K562 (cell line): Measurements from ENCODE around the gene C22orf39. TPM values are rescaled to one million over a fixed set of nuclear protein-coding genes. Genes with fewer than 3 reads are reported as not detected.

Experiments
- CEBPB ChIP-seq: fragments of 450-650 bp; IDR thresholded peaks from 2 replicates; pipeline ENCODE4 v1.6.1; 2016; ENCODE audit warnings: missing genetic modification characterization, missing compliant biosample characterization
- COPS2 ChIP-seq: fragments of 450-650 bp; conservative IDR thresholded peaks from 2 replicates; pipeline ENCODE4 v1.6.1; 2016; ENCODE audit warnings: mild to moderate bottlenecking, moderate library complexity
- CREB1 ChIP-seq, 2 experiments: sonication (generic) in 1 of 2; formaldehyde crosslinking in 1 of 2; IDR thresholded peaks; 2 replicates each; pipeline versions ENCODE4 v1.6.1 to v1.8.0; 2012 to 2022; ENCODE audit warnings: inconsistent platforms in 1 of 2, mild to moderate bottlenecking in 1 of 2, missing genetic modification reagents in 1 of 2, moderate library complexity in 1 of 2
- DNMT1 ChIP-seq: fragments of 450-650 bp; IDR thresholded peaks from 2 replicates; pipeline ENCODE4 v1.6.1; 2016; ENCODE audit warnings: antibody characterized with exemption, mild to moderate bottlenecking
- DPF2 ChIP-seq: fragments of 450-650 bp; IDR thresholded peaks from 2 replicates; pipeline ENCODE4 v1.6.1; 2016
- HDAC6 ChIP-seq: IDR thresholded peaks from 2 replicates; pipeline ENCODE4 v1.6.1; 2012; ENCODE audit warnings: low read depth, mild to moderate bottlenecking, control low read depth, inconsistent platforms, low read length, moderate library complexity
- HMGN3 ChIP-seq: IDR thresholded peaks from 2 replicates; pipeline ENCODE4 v1.6.1; 2011; ENCODE audit warnings: borderline replicate concordance, low read depth, mild to moderate bottlenecking, mixed read lengths, low read length; ENCODE audit not compliant: insufficient read length; ENCODE audit errors: extremely low read depth
- HNRNPH1 ChIP-seq: fragments of 200-400 bp; formaldehyde crosslinking; optimal IDR thresholded peaks from 2 replicates; pipeline ENCODE3; 2017; ENCODE audit warnings: low read depth, mild to moderate bottlenecking, low read length, moderate library complexity
- KAT2B ChIP-seq: IDR thresholded peaks from one replicate; pipeline ENCODE4 v1.6.1; 2012; ENCODE audit warnings: low read depth, mild to moderate bottlenecking, control low read depth, inconsistent platforms, low read length, moderate library complexity
- KDM1A ChIP-seq, 2 experiments: fragments of 450-650 bp; IDR thresholded peaks; 2 replicates each; pipeline ENCODE4 v1.6.1; 2016; ENCODE audit warnings: mild to moderate bottlenecking in 2 of 2
- KLF1 ChIP-seq: fragments of 450-650 bp; IDR thresholded peaks from 2 replicates; pipeline ENCODE4 v1.6.1; 2016; ENCODE audit warnings: missing genetic modification characterization, missing compliant biosample characterization
- MAZ ChIP-seq, 2 experiments: fragments of 450-650 bp in 1 of 2; sonication (generic) in 1 of 2; formaldehyde crosslinking; IDR thresholded peaks in 1 of 2; conservative IDR thresholded peaks in 1 of 2; 2 replicates each; pipeline versions ENCODE4 v1.4.0 to v1.5.0; 2020; ENCODE audit warnings: mild to moderate bottlenecking in 1 of 2, missing genetic modification reagents in 1 of 2
- NFRKB ChIP-seq: fragments of 450-650 bp; IDR thresholded peaks from 2 replicates; pipeline ENCODE4 v1.6.1; 2016; ENCODE audit warnings: low read depth
- RBM39 ChIP-seq: fragments of 200-400 bp; formaldehyde crosslinking; optimal IDR thresholded peaks from 2 replicates; pipeline ENCODE3; 2018; ENCODE audit warnings: low read depth, low read length
- SIN3A ChIP-seq, 2 experiments: fragments of 150-350 bp in 1 of 2; IDR thresholded peaks; 2 replicates each; pipeline ENCODE4 v1.6.1; 2011 to 2016; ENCODE audit warnings: borderline replicate concordance in 2 of 2, low read depth in 2 of 2, low read length in 2 of 2, mild to moderate bottlenecking in 2 of 2, moderate library complexity in 2 of 2; ENCODE audit not compliant: control insufficient read depth in 1 of 2
- TRIM28 ChIP-seq: fragments of 450-650 bp; IDR thresholded peaks from 2 replicates; pipeline ENCODE4 v1.6.1; 2017
- ZFP30 ChIP-seq: fragments of 250-450 bp; sonication (Bioruptor Pico); IDR thresholded peaks from 2 replicates; pipeline ENCODE4 v1.8.0; 2022; ENCODE audit warnings: moderate library complexity, mild to moderate bottlenecking, inconsistent platforms, borderline replicate concordance
- ZNF133 ChIP-seq: fragments of 250-450 bp; sonication (Bioruptor Pico); IDR thresholded peaks from 2 replicates; pipeline ENCODE4 v1.4.0; 2020; ENCODE audit warnings: mild to moderate bottlenecking
- ZNF174 ChIP-seq: fragments of 250-450 bp; sonication (Bioruptor Pico); IDR thresholded peaks from 2 replicates; pipeline ENCODE4 v1.4.0; 2020; ENCODE audit warnings: mild to moderate bottlenecking
- ZNF217 ChIP-seq: sonication (generic); formaldehyde crosslinking; IDR thresholded peaks from 2 replicates; pipeline ENCODE4 v1.8.0; 2022; ENCODE audit warnings: mild to moderate bottlenecking, missing genetic modification reagents
- polyA plus RNA-seq, 8 experiments: library from polyadenylated mRNA; depleted of rRNA in 4 of 8; stranded (reverse) in 5 of 8; unstranded in 3 of 8; fragments of >200 nt; fragmentation: Nextera tagmentation in 2 of 8; fragmentation: Illumina TruSeq in 1 of 8; extraction: Ambion mirVana in 2 of 8; extraction: Trizol in 1 of 8; gene quantifications; 2 replicates each; pipeline versions ENCODE4 v1.2.1 to v1.2.3, GENCODE V29; 2011 to 2014; ENCODE audit warnings: inconsistent platforms in 1 of 8, missing spikeins in 1 of 8
- total RNA-seq, 7 experiments: library from RNA; depleted of rRNA in 6 of 7; stranded (reverse); fragments of >200 nt in 6 of 7; fragmentation: Illumina TruSeq in 2 of 7; extraction: Trizol in 2 of 7; gene quantifications; 2 replicates each; pipeline versions ENCODE4 v1.2.1 to v1.2.3, GENCODE V29; 2011 to 2021; ENCODE audit warnings: low replicate concordance in 1 of 7
- TF ChIP-seq, protein P1 (sequence below): fragments of 250-450 bp; sonication (Bioruptor Pico); IDR thresholded peaks from 2 replicates; pipeline ENCODE4 v1.5.0; 2022; ENCODE audit warnings: mild to moderate bottlenecking
- TF ChIP-seq, protein P2 (sequence below): sonication (generic); formaldehyde crosslinking; IDR thresholded peaks from 2 replicates; pipeline ENCODE4 v1.8.0; 2022; ENCODE audit warnings: mild to moderate bottlenecking, low read depth, missing genetic modification reagents
- TF ChIP-seq, protein P3 (sequence below): fragments of 250-450 bp; sonication (Bioruptor Pico); IDR thresholded peaks from 2 replicates; pipeline ENCODE4 v1.9.0; 2021; ENCODE audit warnings: mild to moderate bottlenecking

C22orf39 gene
- total and polyA plus RNA-seq, 9 of the 15 experiments (the other 6 are each of a cell fraction or from before 2014, with no cell fraction given), result 20.4 to 139 (median 66.8) TPM

DNA sequence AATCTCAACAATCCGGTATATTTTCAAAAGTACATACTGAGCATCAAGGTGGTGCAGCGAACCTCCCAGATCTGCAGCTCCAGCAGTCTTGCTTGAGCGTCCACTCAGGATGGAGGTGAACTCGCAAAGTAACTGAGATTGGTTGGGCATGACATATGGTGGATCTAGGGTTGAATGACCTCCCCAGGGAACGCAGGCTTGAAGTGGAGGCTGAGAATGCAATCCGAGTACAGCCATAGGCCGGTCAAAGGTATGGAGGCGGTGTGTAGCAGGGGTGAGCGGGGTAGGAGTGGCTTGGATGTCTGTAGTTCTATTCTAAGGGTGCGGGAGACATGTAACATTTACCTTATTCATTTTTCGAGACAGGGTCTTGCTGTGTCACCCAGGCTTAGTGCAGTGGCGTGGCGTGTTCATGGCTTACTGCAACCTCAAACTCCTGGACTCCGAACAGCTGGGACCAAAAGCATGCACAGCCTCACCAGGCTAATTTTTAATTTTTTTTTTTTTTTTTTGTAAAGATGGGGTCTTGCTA is 631 bp upstream of the C22orf39 start (continued):
- TF ChIP-seq, protein P1, sequence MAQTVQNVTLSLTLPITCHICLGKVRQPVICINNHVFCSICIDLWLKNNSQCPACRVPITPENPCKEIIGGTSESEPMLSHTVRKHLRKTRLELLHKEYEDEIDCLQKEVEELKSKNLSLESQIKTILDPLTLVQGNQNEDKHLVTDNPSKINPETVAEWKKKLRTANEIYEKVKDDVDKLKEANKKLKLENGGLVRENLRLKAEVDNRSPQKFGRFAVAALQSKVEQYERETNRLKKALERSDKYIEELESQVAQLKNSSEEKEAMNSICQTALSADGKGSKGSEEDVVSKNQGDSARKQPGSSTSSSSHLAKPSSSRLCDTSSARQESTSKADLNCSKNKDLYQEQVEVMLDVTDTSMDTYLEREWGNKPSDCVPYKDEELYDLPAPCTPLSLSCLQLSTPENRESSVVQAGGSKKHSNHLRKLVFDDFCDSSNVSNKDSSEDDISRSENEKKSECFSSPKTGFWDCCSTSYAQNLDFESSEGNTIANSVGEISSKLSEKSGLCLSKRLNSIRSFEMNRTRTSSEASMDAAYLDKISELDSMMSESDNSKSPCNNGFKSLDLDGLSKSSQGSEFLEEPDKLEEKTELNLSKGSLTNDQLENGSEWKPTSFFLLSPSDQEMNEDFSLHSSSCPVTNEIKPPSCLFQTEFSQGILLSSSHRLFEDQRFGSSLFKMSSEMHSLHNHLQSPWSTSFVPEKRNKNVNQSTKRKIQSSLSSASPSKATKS (CRISPR knock-in tag), result no peak
- no peak for TF ChIP-seq ZFP30
- TF ChIP-seq, protein P2, sequence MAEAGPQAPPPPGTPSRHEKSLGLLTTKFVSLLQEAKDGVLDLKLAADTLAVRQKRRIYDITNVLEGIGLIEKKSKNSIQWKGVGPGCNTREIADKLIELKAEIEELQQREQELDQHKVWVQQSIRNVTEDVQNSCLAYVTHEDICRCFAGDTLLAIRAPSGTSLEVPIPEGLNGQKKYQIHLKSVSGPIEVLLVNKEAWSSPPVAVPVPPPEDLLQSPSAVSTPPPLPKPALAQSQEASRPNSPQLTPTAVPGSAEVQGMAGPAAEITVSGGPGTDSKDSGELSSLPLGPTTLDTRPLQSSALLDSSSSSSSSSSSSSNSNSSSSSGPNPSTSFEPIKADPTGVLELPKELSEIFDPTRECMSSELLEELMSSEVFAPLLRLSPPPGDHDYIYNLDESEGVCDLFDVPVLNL (CRISPR knock-in tag), result no peak
- TF ChIP-seq ZNF174, result no peak
- no peak for TF ChIP-seq HMGN3
- TF ChIP-seq HDAC6, result no peak
- no peak for TF ChIP-seq COPS2
- no peak for TF ChIP-seq RBM39
- TF ChIP-seq ZNF217, result no peak
- no peak for TF ChIP-seq DNMT1
- no peak for TF ChIP-seq TRIM28
- TF ChIP-seq DPF2, result peak; percentile 49; the same call in 1 of the 2 replicates
- TF ChIP-seq, protein P3, sequence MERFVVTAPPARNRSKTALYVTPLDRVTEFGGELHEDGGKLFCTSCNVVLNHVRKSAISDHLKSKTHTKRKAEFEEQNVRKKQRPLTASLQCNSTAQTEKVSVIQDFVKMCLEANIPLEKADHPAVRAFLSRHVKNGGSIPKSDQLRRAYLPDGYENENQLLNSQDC (CRISPR knock-in tag), result no peak
- TF ChIP-seq KAT2B, result no peak
- TF ChIP-seq HNRNPH1, result no peak
- TF ChIP-seq CREB1 (IDR thresholded peaks at IDR 0.05), result no peak
- TF ChIP-seq CREB1 (CRISPR knock-in tag; IDR thresholded peaks at IDR 0.05), result no peak
- no peak for TF ChIP-seq CEBPB (tag)
- no peak for TF ChIP-seq MAZ (CRISPR knock-in tag; conservative IDR thresholded peaks at IDR 0.05 in 1 of 2, IDR thresholded peaks at IDR 0.05 in 1 of 2)
- TF ChIP-seq KDM1A (IDR thresholded peaks at IDR 0.05), result no peak
- TF ChIP-seq KLF1, result no peak
- TF ChIP-seq SIN3A (IDR thresholded peaks at IDR 0.05; ENCODE audit: borderline replicate concordance in 2 of 2, control insufficient read depth in 1 of 2, low read depth in 2 of 2, low read length in 2 of 2), result peak in 1 of 2 experiments; percentile 24; a peak in 1 of 4 replicates
- TF ChIP-seq ZNF133 (CRISPR knock-in tag), result peak; percentile 68; the same call in 1 of the 2 replicates
- no peak for TF ChIP-seq NFRKB
